ENCODE results near the gene ATXN1.
A peak's percentile ranks its signal among the peaks of the same experiment; 100 is the strongest.

The ATXN1 gene

GRCh38 chr6:16441262-16441661 is 320.0 kb downstream of the ATXN1 start:
- Mint-ChIP-seq H3K9me3 (no peaks in the 10 kb centered on the region), H3K27ac (no peak overlapping the region), H3K27me3 (no peaks in the 10 kb centered on the region), H3K4me1 (peaks cover 38% of the 10 kb centered on the region), H3K4me3 (no peak overlapping the region)
- no peak for DNase-seq
- no peak for ATAC-seq

GRCh38 chr6:16440636-16441212 is 320.5 kb downstream of the ATXN1 start:
- H3K27me3 Mint-ChIP-seq, result no peaks in the 10 kb centered on the region
- no peaks in the 10 kb centered on the region for H3K9me3 Mint-ChIP-seq
- H3K27ac Mint-ChIP-seq, result peak overlapping the region; percentile 30 to 83
- H3K4me1 Mint-ChIP-seq, result peaks cover 42% of the 10 kb centered on the region
- DNase-seq (no peak), ATAC-seq (peak; percentile 45)
- H3K4me3 Mint-ChIP-seq, result no peak overlapping the region

- DNase-seq, result no peak
- H3K4me1 Mint-ChIP-seq, result peaks cover 60% of the 10 kb centered on the region
Measured at GRCh38 chr6:16438718-16439591, 322.3 kb downstream of the ATXN1 start.

GRCh38 chr6:16437984-16438383 is 323.3 kb downstream of the ATXN1 start:
- ATAC-seq, result peak; percentile 31
- Mint-ChIP-seq H3K9me3 (peaks cover 7 to 8% of the 10 kb centered on the region in 2 donors), H3K4me3 (peak overlapping the region; percentile 78 to 86), H3K4me1 (peaks cover 65% of the 10 kb centered on the region), H3K27me3 (no peaks in the 10 kb centered on the region), H3K27ac (no peak overlapping the region)
- DNase-seq, result no peak

More at GRCh38 chr6:16438718-16439591, 322.3 kb downstream of the ATXN1 start:
- Mint-ChIP-seq H3K27me3 (no peaks in the 10 kb centered on the region), H3K4me3 (peak overlapping the region in 1 of 2 donors; percentile 86), H3K9me3 (peaks cover 7 to 8% of the 10 kb centered on the region in 2 donors), H3K27ac (no peak overlapping the region)
- ATAC-seq, result no peak

GRCh38 chr6:16437095-16437494 is 324.2 kb downstream of the ATXN1 start:
- DNase-seq, result no peak
- peak overlapping the region; percentile 78 to 86 for H3K4me3 Mint-ChIP-seq
- H3K9me3 Mint-ChIP-seq, result peaks cover 7 to 8% of the 10 kb centered on the region in 2 donors
- ATAC-seq, result peak; percentile 31
- H3K27ac Mint-ChIP-seq, result peak overlapping the region; percentile 61 to 95
- peaks cover 71% of the 10 kb centered on the region for H3K4me1 Mint-ChIP-seq
- H3K27me3 Mint-ChIP-seq, result no peaks in the 10 kb centered on the region

GRCh38 chr6:16436550-16436949 is 324.7 kb downstream of the ATXN1 start:
- Mint-ChIP-seq H3K4me1 (peaks cover 69% of the 10 kb centered on the region), H3K9me3 (peaks cover 7 to 8% of the 10 kb centered on the region in 2 donors), H3K27ac (peak overlapping the region; percentile 61 to 95), H3K27me3 (no peaks in the 10 kb centered on the region), H3K4me3 (peak overlapping the region; percentile 78 to 86)
- peak in 1 of 2 donors; percentile 28 for DNase-seq
- peak; percentile 82 for ATAC-seq

- Mint-ChIP-seq H3K27me3 (no peaks in the 10 kb centered on the region), H3K27ac (peak overlapping the region; percentile 93 to 94), H3K4me1 (peaks cover 52% of the 10 kb centered on the region), H3K9me3 (peaks cover 7 to 8% of the 10 kb centered on the region in 2 donors), H3K4me3 (peak overlapping the region; percentile 38 to 67)
- DNase-seq (no peak), ATAC-seq (peak; percentile 44)
Measured at GRCh38 chr6:16434885-16435284, 326.4 kb downstream of the ATXN1 start.

- Mint-ChIP-seq H3K4me1 (peaks cover 51% of the 10 kb centered on the region), H3K9me3 (peaks cover 7 to 8% of the 10 kb centered on the region in 2 donors), H3K27ac (peak overlapping the region in 1 of 2 donors; percentile 74), H3K4me3 (no peak overlapping the region), H3K27me3 (no peaks in the 10 kb centered on the region)
- DNase-seq (no peak), ATAC-seq (no peak)
Measured at GRCh38 chr6:16433338-16433890, 327.8 kb downstream of the ATXN1 start.

GRCh38 chr6:16432075-16433032 is 328.9 kb downstream of the ATXN1 start:
- Mint-ChIP-seq H3K27me3 (no peaks in the 10 kb centered on the region), H3K4me1 (peaks cover 45% of the 10 kb centered on the region), H3K27ac (no peak overlapping the region), H3K9me3 (peaks cover 7 to 8% of the 10 kb centered on the region in 2 donors), H3K4me3 (no peak overlapping the region)
- DNase-seq (no peak), ATAC-seq (no peak)

GRCh38 chr6:16431106-16431505 is 330.2 kb downstream of the ATXN1 start:
- H3K4me1 Mint-ChIP-seq, result peaks cover 36% of the 10 kb centered on the region

GRCh38 chr6:16430391-16431089 is 330.7 kb downstream of the ATXN1 start:
- ATAC-seq, result no peak
- Mint-ChIP-seq H3K4me1 (peaks cover 35% of the 10 kb centered on the region), H3K27me3 (no peaks in the 10 kb centered on the region), H3K9me3 (peaks cover 7 to 8% of the 10 kb centered on the region in 2 donors), H3K27ac (no peak overlapping the region), H3K4me3 (no peak overlapping the region)
- DNase-seq, result no peak

More at GRCh38 chr6:16431106-16431505, 330.2 kb downstream of the ATXN1 start:
- Mint-ChIP-seq H3K9me3 (peaks cover 7 to 8% of the 10 kb centered on the region in 2 donors), H3K27ac (no peak overlapping the region), H3K4me3 (no peak overlapping the region), H3K27me3 (no peaks in the 10 kb centered on the region)
- DNase-seq (no peak), ATAC-seq (no peak)

- Mint-ChIP-seq H3K4me3 (no peak overlapping the region), H3K9me3 (no peaks in the 10 kb centered on the region), H3K27ac (no peak overlapping the region), H3K27me3 (no peaks in the 10 kb centered on the region), H3K4me1 (peaks cover 27% of the 10 kb centered on the region)
- no peak for DNase-seq
- ATAC-seq, result no peak
Measured at GRCh38 chr6:16429669-16430068, 331.6 kb downstream of the ATXN1 start.

- peaks cover 30% of the 10 kb centered on the region for H3K4me1 Mint-ChIP-seq
- no peaks in the 10 kb centered on the region for H3K27me3 Mint-ChIP-seq
- DNase-seq (no peak), ATAC-seq (no peak)
- H3K27ac Mint-ChIP-seq, result no peak overlapping the region
- no peaks in the 10 kb centered on the region for H3K9me3 Mint-ChIP-seq
- no peak overlapping the region for H3K4me3 Mint-ChIP-seq
Measured at GRCh38 chr6:16427124-16427523, 334.1 kb downstream of the ATXN1 start.

- Mint-ChIP-seq H3K9me3 (no peaks in the 10 kb centered on the region), H3K4me3 (no peak overlapping the region), H3K4me1 (peaks cover 40% of the 10 kb centered on the region), H3K27me3 (no peaks in the 10 kb centered on the region), H3K27ac (peak overlapping the region; percentile 4 to 30)
- DNase-seq (no peak), ATAC-seq (no peak)
Measured at GRCh38 chr6:16425881-16426615, 335.2 kb downstream of the ATXN1 start.

Measured in stimulated activated naive CD8-positive, alpha-beta T cell treated with anti-CD3 and anti-CD28 coated beads, Interleukin-15, amount 100 ng/mL, for 72 hours (primary cell).